ENCODE data around the gene XCR1.

Gene XCR1

DNA sequence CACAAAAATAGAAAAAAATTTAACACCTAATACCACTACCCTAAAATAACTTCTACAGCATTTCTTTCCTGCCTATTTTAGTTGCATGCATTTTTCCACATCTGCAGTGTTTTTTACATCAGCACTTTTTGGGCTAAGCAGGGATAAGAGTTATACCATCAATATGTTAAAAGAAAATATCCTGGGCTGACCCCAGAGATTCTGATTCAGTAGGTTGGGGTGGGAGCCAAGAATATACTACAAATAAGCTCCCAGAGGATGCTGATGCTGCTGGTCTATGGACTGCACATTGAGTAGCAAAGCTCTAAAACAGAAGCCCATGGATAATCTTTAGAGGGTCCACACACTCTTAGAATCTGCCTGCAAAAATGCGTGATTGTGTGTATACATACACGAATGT is 46.5 kb downstream of the XCR1 start:
- DNase-seq = no peak

DNA sequence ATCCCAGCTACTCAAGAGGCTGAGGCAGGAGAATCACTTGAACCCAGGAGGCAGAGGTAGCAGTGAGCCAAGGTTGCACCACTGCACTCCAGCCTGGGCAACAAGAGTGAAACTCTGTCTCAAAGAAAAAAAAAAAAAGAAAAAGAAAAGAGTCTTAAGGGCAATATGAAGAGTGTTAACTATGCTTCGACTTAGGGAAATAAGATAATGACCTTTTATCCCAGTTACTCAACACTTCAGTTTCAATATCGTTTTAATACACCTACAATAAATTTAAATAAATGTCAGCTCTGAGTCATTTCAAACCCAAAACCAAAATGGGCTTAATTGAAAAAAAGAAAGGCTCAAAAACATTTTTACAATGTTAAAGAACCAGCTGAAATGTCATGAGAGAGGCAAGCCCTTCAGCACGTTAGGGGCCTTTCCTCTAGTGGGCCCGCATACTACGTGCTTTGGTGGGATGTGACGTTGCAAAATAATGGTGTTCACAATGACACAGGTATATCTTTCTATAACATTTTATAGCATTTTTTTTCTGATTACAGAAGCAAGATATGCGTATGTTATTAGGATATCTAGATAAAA is 47.0 kb downstream of the XCR1 start:
- no peak for DNase-seq

DNA sequence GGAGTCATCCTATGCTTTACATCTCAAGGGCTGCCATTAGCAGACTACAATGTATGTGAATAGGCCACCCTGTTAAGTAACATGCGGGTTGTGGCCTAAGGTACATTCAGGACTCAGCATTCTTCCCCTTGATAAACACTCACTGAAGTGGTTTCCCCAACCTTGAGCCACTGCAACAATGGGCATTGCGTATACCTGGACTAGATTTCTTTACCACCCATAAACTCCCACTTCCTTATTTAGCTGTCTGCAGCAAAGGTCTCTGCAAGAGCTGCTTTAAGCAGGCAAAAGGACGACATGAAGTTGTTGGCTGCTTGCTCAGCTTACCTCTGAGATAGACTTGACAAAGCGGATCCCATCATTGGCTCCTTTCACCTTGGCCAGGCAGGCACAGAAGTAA is 47.9 kb downstream of the XCR1 start:
- no peak for DNase-seq

DNA sequence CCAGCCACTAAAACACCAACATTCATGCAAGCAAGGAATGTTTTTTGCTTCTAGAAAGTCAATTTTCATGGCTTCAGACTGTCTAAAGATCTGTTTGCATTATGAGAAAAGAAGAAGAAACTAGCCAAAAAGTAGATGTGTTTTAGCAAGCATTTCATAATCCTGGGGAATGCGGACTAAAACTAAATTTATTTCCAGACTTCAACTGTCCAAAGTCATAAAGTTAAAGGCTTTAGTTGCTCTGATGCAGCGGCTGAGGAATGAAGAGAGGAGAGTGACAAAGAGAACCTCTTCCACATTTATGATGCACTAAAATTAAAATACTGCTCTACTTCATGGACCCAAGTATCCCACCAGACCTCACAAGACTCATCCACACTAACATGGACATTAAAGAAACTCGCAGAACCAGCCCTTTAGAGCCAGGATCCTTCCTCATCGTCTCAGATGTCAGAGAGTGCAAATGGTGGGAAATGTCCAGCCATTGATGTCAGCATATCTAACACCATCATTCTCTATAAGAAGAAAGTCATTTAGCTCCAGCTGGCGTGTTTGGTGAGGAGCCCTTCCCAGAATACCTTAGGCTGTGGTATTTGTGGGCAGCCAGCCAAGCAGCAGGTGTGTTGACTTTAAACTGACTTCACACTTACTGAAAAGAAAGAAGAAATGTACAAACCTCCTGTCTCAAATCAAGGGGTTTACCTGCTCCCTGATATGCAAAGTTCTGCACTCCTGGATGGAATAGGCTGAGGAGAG is 49.1 kb downstream of the XCR1 start:
- no peak for DNase-seq

DNA sequence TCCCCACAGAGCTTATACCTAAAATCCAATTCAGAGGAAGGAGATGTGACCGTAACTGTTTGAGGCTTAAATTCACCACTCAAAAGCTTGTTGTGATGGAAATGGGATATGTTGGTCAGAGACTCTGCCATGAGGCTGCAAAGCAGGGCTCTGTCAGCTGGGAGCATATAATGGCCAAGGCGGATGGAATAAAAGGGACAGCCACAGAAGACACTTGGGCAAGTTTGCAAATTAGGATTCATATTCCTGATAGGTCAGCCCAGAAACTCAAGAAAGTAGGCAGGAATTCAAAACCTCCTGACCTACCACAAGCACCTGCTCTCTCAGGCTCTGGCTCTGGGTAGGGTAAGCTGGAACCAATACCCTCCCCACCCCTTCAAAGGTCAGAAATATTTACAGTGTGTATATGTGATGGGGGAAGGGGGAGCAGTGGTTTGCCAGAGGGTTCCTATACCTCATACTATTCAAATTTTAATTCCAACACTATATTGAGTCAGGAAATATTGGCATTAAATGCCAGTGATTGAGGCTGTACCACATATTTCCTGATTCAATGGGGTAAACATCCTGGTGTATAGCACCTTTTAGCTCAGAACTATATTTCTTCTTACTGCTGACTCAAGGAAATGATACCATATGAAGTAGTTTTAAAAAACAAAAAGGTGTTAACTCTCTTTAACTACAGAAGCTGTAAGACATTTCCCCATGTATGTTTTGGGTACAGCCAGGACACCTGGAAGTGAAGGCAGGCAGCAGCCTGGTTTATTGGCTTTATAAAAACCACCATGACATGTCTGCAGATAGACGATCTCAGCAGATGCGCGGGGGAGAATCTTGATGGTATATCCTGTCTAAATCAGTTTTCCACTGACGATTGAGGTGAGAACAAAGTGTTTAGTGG is 50.8 kb downstream of the XCR1 start:
- no peak for DNase-seq

DNA sequence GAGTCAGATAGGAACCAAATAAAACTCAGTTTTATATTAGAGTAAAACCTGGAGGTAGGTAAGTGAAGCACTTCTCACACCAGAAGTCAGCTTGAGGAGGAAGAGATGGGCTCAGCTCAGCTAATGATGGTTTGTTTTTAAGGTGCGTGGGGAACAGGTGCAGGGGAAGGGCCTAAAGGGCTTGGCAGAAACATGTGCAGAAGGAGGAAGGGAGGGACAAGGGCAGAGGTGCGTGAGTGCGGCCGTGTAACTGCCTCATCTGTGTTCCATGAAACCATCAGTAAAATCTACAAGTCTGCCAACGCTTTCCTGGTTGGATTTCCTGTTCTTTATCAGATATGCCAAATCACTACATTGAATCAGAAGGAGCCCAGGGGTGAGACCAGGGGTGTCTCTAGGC is 51.6 kb downstream of the XCR1 start:
- no peak for DNase-seq

DNA sequence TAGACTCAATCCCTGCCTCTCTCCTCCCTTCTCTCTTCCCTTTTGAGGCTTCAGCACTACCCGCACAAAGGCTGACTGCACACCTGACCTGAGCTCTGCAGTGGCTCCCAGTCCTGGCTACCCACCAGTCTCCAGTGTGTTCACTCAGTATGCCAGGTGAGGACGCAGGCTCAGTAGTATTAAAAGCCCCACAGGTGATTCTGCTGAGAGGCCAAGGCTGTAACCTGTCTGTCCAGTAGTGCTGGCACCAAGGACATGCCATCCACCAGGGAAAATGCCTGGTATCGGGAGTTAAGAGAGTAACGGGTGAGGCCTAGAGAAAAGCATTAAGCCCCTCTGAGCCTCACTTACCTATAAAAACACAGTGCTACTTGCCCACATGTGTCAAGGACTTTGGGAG is 52.6 kb downstream of the XCR1 start:
- DNase-seq = no peak

DNA sequence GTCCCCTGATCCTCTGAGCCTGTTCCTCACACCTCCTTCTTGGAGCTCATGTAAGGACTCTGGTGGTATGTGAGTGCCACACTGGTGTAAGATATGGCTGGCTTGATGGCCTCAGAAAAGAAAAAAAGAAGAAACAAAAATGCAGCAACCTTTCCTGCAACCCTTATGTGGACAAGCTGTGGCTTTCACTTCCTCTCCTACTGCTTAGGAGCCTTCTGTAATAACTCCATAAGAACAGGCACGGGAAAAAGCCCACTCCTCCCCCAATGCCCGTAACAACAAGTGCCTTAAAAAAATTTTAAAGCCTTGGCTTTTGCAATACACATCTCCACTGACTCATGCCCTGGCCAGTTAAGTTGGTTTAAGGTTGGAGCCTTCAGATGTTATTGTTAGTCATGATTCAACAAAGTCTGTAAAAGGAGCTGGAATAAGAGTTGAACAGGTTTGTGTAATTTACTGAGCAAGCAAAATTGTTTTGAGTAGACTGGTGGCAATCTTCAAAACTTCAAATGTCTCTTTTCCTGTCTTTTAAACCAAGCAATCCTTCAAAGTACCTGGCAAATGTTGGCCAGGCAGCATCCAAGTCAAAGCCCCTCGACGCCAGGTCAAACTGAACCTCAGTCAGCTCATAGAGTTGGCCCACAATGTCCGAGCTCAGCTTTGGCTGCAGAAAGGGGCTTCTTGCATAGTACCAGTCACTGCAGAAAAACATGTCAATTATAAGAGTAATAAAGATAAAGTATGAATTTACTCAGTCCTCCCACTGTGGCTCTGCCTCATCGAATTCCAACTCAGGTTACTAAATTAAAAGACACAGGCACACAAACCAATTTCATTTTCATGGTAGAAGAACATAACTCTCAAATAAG is 54.5 kb downstream of the XCR1 start:
- DNase-seq = peak; percentile 95

DNA sequence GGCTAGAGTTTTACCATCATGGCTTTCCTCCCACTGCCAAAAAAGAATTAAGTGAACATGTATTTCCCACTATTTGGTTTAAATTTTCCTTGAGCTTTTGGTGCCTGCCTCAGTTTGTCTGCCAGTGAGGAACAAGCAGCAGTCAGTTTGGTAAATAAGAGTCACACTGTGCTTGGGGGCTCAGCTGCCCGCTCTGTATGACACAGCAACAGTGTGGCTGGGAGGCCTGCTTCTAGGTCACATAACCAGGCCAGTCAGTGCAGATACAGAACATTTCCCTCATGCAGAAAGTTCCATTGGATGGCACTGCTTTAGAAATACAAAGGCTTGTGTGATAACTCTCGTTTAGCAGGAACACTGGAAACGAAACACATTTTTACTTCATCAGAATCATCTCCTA is 57.3 kb downstream of the XCR1 start:
- DNase-seq = no peak

DNA sequence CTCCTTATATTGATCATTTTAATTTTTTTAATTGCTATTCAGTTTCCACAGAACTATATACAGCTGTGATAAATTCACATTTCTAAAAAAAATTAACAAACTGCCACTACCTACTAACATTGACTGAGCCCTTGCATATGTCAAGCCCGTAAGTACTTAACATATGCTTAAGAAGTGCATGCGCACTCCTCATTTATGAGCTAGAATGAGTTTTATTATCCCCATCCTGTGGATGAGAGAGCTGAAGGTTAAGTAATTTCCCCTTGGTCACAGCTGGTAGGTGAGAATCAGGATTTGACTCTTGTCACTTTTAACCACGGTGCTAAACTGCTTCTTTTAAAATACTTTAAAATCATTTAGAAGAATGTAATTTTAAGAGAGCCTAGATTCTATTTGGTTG is 58.2 kb downstream of the XCR1 start:
- DNase-seq = no peak

DNA sequence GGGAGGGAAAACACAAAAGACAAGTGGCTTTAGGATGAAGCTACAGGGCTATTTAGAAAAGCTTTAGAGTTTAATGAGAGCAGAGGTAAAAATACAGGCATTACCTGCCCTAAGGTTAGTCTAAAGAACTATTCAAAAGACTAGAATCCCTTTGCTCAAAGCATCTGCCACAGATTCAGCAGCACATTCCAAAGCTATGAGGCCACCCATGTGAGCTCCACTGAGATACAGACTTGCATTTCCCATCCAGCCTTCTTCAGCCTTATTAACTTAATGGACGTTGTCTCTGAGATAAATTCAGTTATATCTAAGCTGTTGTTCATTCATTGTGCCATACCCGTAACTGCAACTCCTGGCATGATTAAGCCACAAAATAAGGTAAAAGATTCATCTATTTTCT is 58.6 kb downstream of the XCR1 start:
- no peak for DNase-seq

DNA sequence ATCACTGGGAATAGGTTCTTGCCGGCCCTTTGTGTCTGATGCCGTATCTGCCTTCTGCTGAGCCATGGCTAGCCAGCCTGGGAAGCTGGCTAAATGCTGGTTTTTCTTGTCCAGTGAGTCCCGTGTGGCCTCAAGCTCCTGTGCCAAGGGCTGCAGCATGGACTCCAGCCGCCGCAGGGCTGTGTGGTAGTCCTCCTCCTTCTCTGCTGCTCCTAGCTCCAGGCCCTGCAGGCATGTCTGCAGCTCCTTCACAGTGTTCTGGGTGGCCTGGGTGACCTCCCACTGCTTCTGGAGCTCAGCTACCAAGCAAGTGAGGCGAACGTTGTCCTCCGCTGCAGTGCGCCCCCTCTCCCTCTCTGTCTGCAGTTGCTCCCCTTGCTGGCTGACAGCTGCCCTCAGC is 59.1 kb downstream of the XCR1 start:
- DNase-seq = no peak

DNA sequence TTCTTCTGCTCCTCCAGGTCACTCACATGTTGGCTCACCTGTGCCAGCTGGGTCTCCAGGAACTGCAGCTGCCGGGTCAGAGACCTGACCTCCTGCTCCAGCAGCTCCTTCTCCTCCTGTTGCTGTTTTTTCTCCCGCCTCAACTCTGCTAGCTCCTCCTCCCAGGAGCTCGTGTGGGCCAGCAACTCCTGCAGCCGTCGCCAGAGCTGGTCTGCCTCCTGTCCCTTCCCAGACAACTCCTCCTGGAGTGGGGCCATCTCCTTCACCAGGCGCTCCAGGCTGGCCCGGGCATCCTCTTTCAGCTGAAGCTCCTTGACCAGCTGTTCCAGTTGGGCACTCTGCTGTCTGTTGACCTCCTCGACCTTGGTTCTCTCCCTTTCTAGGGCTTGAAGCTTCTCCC is 59.6 kb downstream of the XCR1 start:
- no peak for DNase-seq
